HepG2 (cell line): ENCODE results near the gene DNAJC7.

Experiments used
- CTCF ChIP-seq: sonication (generic); formaldehyde crosslinking; IDR thresholded peaks from 2 replicates; pipeline ENCODE4 v1.5.0; 2020; ENCODE audit warnings: mild to moderate bottlenecking, missing genetic modification reagents, moderate library complexity
- ELK4 ChIP-seq: sonication (generic); formaldehyde crosslinking; IDR thresholded peaks from 2 replicates; pipeline ENCODE4 v1.9.0; 2021; ENCODE audit warnings: missing genetic modification reagents, borderline replicate concordance
- KAT8 ChIP-seq: IDR thresholded peaks from 2 replicates; pipeline ENCODE4 v1.6.1; 2016; ENCODE audit warnings: missing genetic modification reagents, missing compliant biosample characterization
- NR2C2 ChIP-seq: sonication (generic); formaldehyde crosslinking; IDR thresholded peaks from 2 replicates; pipeline ENCODE4 v1.4.0; 2020; ENCODE audit warnings: missing genetic modification reagents, mild to moderate bottlenecking, moderate library complexity, borderline replicate concordance

- TF ChIP-seq ELK4 (no peak), KAT8 (CRISPR knock-in tag) (peak; percentile 79), CTCF (CRISPR knock-in tag) (peak; percentile 93), NR2C2 (no peak)
Observed at GRCh38 chr17:42027961-42028790, 10.9 kb upstream of the DNAJC7 start.
